ENCODE results near the gene RAB11B. TPM values are rescaled to one million over a fixed set of nuclear protein-coding genes. Genes with fewer than 3 reads are reported as not detected.

Gene RAB11B
- total and polyA plus RNA-seq, 9 of the 15 experiments (the other 6 are each of a cell fraction or from before 2014, with no cell fraction given), result 0.74 to 71.0 (median 13.8) TPM

- no peak for TF ChIP-seq CHAMP1 (IDR thresholded peaks at IDR 0.05)
- TF ChIP-seq, protein P1, sequence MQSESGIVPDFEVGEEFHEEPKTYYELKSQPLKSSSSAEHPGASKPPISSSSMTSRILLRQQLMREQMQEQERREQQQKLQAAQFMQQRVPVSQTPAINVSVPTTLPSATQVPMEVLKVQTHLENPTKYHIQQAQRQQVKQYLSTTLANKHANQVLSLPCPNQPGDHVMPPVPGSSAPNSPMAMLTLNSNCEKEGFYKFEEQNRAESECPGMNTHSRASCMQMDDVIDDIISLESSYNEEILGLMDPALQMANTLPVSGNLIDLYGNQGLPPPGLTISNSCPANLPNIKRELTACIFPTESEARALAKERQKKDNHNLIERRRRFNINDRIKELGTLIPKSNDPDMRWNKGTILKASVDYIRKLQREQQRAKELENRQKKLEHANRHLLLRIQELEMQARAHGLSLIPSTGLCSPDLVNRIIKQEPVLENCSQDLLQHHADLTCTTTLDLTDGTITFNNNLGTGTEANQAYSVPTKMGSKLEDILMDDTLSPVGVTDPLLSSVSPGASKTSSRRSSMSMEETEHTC (IDR thresholded peaks at IDR 0.05), result no peak
- TF ChIP-seq, protein P2, sequence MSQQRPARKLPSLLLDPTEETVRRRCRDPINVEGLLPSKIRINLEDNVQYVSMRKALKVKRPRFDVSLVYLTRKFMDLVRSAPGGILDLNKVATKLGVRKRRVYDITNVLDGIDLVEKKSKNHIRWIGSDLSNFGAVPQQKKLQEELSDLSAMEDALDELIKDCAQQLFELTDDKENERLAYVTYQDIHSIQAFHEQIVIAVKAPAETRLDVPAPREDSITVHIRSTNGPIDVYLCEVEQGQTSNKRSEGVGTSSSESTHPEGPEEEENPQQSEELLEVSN (IDR thresholded peaks at IDR 0.05; ENCODE audit: borderline replicate concordance in 1 of 2, extremely low read depth in 1 of 2, insufficient read depth in 1 of 2, insufficient read length in 1 of 2, low read depth in 1 of 2, low read length in 1 of 2, poor library complexity in 1 of 2, severe bottlenecking in 1 of 2), result peak; percentile 61 to 76
- peak in 1 of 2 experiments; percentile 11; a peak in 1 of 4 replicates for TF ChIP-seq SRF (CRISPR knock-in tag; IDR thresholded peaks at IDR 0.05)
- TF ChIP-seq, protein P3, sequence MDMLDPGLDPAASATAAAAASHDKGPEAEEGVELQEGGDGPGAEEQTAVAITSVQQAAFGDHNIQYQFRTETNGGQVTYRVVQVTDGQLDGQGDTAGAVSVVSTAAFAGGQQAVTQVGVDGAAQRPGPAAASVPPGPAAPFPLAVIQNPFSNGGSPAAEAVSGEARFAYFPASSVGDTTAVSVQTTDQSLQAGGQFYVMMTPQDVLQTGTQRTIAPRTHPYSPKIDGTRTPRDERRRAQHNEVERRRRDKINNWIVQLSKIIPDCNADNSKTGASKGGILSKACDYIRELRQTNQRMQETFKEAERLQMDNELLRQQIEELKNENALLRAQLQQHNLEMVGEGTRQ (CRISPR knock-in tag; IDR thresholded peaks at IDR 0.05), result peak; percentile 97
- TF ChIP-seq CBFA2T3 (IDR thresholded peaks at IDR 0.05), result peak; percentile 27; the same call in 1 of the 2 replicates
- TF ChIP-seq PRMT5 (CRISPR knock-in tag; IDR thresholded peaks at IDR 0.05), result 0 out of 2 replicates have a peak, but pooled peaks have one; percentile 9
- TF ChIP-seq FOXJ2 (tag; IDR thresholded peaks at IDR 0.05), result peak; percentile 62; the same call in 1 of the 2 replicates
- TF ChIP-seq, protein P4, sequence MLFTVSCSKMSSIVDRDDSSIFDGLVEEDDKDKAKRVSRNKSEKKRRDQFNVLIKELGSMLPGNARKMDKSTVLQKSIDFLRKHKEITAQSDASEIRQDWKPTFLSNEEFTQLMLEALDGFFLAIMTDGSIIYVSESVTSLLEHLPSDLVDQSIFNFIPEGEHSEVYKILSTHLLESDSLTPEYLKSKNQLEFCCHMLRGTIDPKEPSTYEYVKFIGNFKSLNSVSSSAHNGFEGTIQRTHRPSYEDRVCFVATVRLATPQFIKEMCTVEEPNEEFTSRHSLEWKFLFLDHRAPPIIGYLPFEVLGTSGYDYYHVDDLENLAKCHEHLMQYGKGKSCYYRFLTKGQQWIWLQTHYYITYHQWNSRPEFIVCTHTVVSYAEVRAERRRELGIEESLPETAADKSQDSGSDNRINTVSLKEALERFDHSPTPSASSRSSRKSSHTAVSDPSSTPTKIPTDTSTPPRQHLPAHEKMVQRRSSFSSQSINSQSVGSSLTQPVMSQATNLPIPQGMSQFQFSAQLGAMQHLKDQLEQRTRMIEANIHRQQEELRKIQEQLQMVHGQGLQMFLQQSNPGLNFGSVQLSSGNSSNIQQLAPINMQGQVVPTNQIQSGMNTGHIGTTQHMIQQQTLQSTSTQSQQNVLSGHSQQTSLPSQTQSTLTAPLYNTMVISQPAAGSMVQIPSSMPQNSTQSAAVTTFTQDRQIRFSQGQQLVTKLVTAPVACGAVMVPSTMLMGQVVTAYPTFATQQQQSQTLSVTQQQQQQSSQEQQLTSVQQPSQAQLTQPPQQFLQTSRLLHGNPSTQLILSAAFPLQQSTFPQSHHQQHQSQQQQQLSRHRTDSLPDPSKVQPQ (CRISPR knock-in tag; IDR thresholded peaks at IDR 0.05; ENCODE audit: borderline replicate concordance), result no peak
- TF ChIP-seq NFRKB (IDR thresholded peaks at IDR 0.05; ENCODE audit: low read depth), result peak; percentile 92
- peak; percentile 66; the same call in 1 of the 2 replicates for TF ChIP-seq ZNF740 (CRISPR knock-in tag; IDR thresholded peaks at IDR 0.05)
- TF ChIP-seq ZNF740 (tag; IDR thresholded peaks at IDR 0.05), result no peak; a peak in 1 of 4 replicates
- peak in 1 of 2 experiments; percentile 64; a peak in 2 of 4 replicates for TF ChIP-seq FOXK2 (conservative IDR thresholded peaks at IDR 0.05 in 1 of 2, IDR thresholded peaks at IDR 0.05 in 1 of 2; ENCODE audit: low read depth in 2 of 2)
- TF ChIP-seq, protein P5, sequence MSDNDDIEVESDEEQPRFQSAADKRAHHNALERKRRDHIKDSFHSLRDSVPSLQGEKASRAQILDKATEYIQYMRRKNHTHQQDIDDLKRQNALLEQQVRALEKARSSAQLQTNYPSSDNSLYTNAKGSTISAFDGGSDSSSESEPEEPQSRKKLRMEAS (CRISPR knock-in tag; IDR thresholded peaks at IDR 0.05), result peak; percentile 95
- peak; percentile 78 for TF ChIP-seq ZFP36 (IDR thresholded peaks at IDR 0.05; ENCODE audit: low read depth, low read length, partially characterized antibody)
Observed at GRCh38 chr19:8444677-8445487, 54.7 kb downstream of the RAB11B start, which contains the start of gene HNRNPM (continued).

Data from K562 (cell line).